COR-L47 (cell line): ENCODE results near the gene IFNL3.

Experiments
- DNase-seq: peaks from one replicate; lab custom pipeline; 2025; lab: John Stamatoyannopoulos, UW

Gene IFNL3

DNA sequence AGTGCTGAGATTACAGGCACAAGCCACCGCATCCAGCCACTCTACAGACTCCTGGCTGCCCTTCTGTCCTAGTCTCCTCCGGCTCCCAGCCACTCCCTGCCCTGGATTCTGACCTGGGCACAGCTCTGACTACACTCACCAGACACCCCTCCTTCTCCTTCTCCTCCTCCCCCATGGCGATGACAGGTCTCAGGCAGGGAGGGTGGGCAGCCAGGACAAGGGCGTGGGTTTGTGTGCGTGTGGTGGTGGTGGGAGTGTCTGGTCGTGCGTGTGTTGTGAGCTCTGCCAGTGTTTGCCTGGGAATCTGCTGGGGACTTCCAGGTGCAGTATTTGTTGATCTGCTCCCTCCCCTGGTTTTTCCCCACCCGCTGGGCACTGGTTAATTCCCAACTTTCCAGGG, 51.0 kb downstream of the IFNL3 start:
- no peak for DNase-seq
